Activated naive CD8-positive, alpha-beta T cell treated with anti-CD3 and anti-CD28 coated beads, Interleukin-2, amount 50 U/mL, for 16 hours (primary cell): ENCODE results near the gene PPEF1.

Experiments
- DNase-seq: peaks from one replicate; pipeline ENCODE4 v3.0.0-alpha.2; 2020; ENCODE audit warnings: low read depth, low spot score

Gene PPEF1

DNA sequence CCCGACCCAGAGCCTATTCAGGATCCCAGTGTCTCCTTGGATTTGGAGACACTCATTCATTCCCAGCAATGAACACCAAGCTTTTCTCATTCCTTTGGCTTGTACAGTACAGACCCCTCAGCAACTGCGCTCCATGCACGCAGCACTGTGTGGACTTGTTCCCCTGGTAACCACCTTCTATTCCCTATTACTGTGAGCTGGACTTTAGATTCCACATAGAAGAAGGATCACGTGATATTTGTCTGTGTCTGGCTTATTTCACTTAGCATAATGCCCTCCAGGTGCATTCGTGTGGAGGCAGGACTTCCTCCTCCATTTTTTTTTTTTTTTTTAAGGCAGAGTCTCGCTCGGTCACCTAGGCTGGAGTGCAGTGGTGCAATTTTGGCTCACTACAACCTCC, 170.0 kb downstream of the PPEF1 start:
- DNase-seq = no peak
